Mucosa of rectum (tissue), 2 donors: ENCODE data around the gene PACSIN3.
"Not testable (repeated sequence)": the region's sequence is repeated elsewhere in the genome, so short reads cannot be mapped to it uniquely, and the experiment has no call there.

Source experiments
- H3K27ac ChIP-seq, 2 donors: one replicate each; pipeline ENCODE4 v1.7.0; 2013; ENCODE audit warnings: inconsistent platforms in 2 of 2, low read depth in 2 of 2, low read length in 2 of 2
- H3K27me3 ChIP-seq, 2 donors: one replicate each; pipeline ENCODE4 v1.7.0; 2013; ENCODE audit warnings: low read length in 2 of 2; ENCODE audit not compliant: control insufficient read depth in 2 of 2, insufficient read depth in 2 of 2
- H3K36me3 ChIP-seq, 2 donors: one replicate each; pipeline ENCODE4 v1.7.0; 2013; ENCODE audit warnings: low read length in 2 of 2; ENCODE audit not compliant: control insufficient read depth in 2 of 2, insufficient read depth in 2 of 2
- H3K4me1 ChIP-seq, 2 donors: one replicate each; pipeline ENCODE4 v1.7.0; 2013; ENCODE audit warnings: low read length in 2 of 2, mild to moderate bottlenecking in 1 of 2; ENCODE audit not compliant: control insufficient read depth in 2 of 2, insufficient read depth in 2 of 2
- H3K4me3 ChIP-seq, 2 donors: one replicate each; pipeline ENCODE4 v1.7.0; 2013; ENCODE audit warnings: low read length in 2 of 2
- H3K9ac ChIP-seq, 2 donors: one replicate each; pipeline ENCODE4 v1.7.0; 2013; ENCODE audit warnings: low read length in 2 of 2, low read depth in 1 of 2, mild to moderate bottlenecking in 1 of 2
- H3K9me3 ChIP-seq, 2 donors: one replicate each; pipeline ENCODE4 v1.7.0; 2013; ENCODE audit warnings: low read length in 2 of 2; ENCODE audit not compliant: control insufficient read depth in 2 of 2
- donor health status: healthy.
- donor health status: Normal muscosa, but diverticular disease.

PACSIN3 gene

DNA sequence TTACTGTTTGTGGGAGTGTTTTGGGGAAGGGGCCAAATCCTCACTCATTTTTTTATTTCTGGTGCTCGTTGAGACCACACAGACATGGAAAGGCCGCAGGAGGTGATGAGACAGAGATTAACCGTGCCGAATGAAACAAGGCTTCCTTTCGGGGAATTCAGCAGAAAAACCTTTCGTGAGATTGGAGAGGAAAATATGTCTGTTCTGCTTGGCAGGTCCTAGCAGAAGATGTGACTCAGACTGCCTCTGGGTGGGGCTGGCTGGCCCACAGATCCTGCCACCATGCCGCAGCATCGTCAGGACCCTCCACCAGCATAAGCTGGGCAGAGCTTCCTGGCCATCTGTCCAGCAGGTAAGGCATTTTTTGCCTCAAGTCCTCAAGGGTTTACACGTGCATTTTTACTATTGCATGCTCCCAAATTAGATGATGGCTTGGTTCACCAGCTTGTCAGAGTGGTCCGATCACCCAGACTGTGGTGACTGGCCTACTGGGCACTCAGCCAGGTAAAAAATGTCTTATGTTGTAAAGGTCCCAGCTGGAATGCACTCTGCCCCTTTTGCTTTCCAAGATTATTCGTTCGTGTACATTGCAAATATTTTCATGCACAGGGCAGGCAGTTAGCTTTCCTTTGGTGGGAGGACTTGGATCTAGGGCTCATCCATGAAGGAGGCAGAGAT lies 30.0 kb upstream of the PACSIN3 start:
- Histone ChIP-seq H3K9ac (peak overlapping the region; percentile 85 to 92), H3K4me1 (peaks cover 20 to 26% of the 10 kb centered on the region in 2 donors), H3K27me3 (no peaks in the 10 kb centered on the region), H3K4me3 (peak overlapping the region; percentile 79 to 85), H3K36me3 (peaks cover 5 to 11% of the 10 kb centered on the region in 2 donors), H3K27ac (peak overlapping the region; percentile 88 to 97), H3K9me3 (no peaks in the 10 kb centered on the region)

DNA sequence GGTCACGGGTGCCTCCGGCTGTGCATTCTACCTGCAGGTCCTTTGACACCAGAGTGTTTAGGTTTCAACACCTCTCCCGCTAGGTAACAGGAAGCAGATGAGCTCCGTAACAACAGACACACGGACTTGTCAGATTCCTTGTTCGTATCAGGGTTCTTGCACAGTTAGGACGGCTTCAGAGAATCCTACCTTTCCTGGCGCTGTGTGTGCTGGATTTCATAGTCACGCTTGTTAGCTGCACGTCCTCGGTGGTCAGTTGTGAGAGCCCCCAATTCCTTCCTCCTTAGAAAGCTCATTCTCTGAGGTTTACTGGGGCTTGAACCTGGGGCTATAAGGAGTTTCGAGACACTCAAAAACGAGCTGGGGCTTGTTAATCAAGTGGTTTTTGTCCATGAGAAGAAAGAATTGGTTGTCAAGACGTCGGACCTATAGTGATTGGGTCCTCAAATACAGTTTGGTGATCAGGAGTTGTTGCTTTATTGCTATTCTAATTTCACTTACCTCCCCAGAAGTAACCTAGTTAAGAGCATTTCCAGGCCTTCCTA lies 29.2 kb upstream of the PACSIN3 start:
- Histone ChIP-seq H3K27me3 (no peaks in the 10 kb centered on the region), H3K4me3 (peak overlapping the region; percentile 79 to 85), H3K27ac (peak overlapping the region; percentile 88 to 97), H3K9ac (peak overlapping the region; percentile 85 to 92), H3K36me3 (peaks cover 5 to 9% of the 10 kb centered on the region in 2 donors), H3K4me1 (peaks cover 20 to 26% of the 10 kb centered on the region in 2 donors), H3K9me3 (no peaks in the 10 kb centered on the region)

DNA sequence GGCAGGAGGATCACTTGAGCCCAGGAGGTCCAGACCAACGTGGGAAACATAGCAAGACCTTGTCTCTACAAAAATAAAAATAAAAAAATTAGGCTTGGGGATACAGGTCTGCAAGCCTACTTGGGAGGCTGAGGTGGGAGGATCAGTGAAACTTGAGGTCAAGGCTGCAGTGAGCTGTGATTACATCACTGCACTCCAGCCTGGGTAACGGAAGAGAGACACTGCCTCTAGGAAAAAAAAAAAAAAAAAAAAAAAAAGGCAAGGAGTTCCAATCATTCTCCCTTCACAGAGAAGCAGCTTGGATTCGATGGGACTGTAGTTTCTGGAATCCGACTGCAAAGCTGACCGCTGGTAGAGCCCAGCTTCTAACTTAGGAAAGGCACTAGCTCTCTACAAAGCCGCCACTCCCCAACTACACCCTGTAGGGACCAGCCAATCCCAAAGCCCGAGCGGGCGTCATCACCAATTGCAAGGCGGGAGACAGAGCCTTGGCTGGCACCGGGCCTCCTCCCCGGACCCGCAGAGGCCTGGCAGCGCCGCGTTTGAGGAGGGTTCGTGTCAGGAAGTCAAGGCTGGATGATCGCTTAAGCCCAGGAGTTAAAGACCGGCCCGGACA lies 27.8 kb upstream of the PACSIN3 start:
- H3K36me3 ChIP-seq = peaks cover 5 to 7% of the 10 kb centered on the region in 2 donors
- H3K4me3 ChIP-seq = peak overlapping the region; percentile 79 to 85
- peaks cover 20 to 26% of the 10 kb centered on the region in 2 donors for H3K4me1 ChIP-seq
- H3K27ac ChIP-seq = peak overlapping the region; percentile 88 to 97
- H3K9me3 ChIP-seq = no peaks in the 10 kb centered on the region
- no peaks in the 10 kb centered on the region for H3K27me3 ChIP-seq
- H3K9ac ChIP-seq = peak overlapping the region; percentile 65 to 90

DNA sequence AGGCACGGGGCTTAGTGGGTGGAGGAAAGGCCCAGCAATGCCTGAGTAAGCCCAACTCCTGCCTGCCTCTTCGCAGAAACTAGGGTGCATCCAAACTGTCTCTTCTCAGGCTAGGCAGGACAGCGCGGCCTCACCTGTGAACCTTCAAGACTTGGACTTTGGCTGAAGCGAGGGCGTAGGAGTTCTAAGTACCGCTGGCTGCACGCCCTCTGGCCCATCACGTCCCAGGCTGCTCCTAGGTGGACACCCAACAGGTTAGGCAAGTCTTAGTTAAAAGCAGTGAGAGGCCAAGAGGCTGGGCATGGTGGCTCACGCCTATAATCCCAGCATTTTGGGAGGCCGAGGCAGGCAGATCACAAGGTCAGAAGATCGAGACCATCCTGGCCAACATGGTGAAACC lies 26.7 kb upstream of the PACSIN3 start:
- Histone ChIP-seq H3K27ac (no peak overlapping the region), H3K27me3 (no peaks in the 10 kb centered on the region), H3K4me1 (peaks cover 20 to 26% of the 10 kb centered on the region in 2 donors), H3K9ac (no peak overlapping the region), H3K36me3 (peaks cover under 1 to 3% of the 10 kb centered on the region in 2 donors), H3K9me3 (no peaks in the 10 kb centered on the region), H3K4me3 (no peak overlapping the region)

DNA sequence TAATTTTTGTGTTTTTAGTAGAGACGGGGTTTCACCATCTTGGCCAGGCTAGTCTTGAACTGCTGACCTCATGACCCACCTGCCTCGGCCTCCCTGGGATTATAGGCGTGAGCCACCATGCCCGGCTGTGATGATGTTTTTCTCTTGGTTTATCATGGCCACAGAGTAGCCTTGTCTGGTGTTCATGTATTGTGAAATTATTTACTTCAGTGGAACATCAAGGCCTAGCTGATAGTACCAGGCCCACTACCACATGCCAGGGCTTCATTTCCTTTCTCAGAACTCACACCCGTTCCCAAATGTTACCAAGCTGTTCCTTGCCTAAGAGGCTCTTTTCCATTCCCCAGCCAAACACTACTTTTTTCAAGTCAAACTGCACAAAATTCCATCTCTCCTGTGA lies 22.4 kb upstream of the PACSIN3 start:
- no peak overlapping the region for H3K4me3 ChIP-seq
- H3K27ac ChIP-seq = no peak overlapping the region
- no peaks in the 10 kb centered on the region for H3K27me3 ChIP-seq
- H3K9me3 ChIP-seq = no peaks in the 10 kb centered on the region
- no peaks in the 10 kb centered on the region for H3K36me3 ChIP-seq
- H3K4me1 ChIP-seq = no peaks in the 10 kb centered on the region
- no peak overlapping the region for H3K9ac ChIP-seq

DNA sequence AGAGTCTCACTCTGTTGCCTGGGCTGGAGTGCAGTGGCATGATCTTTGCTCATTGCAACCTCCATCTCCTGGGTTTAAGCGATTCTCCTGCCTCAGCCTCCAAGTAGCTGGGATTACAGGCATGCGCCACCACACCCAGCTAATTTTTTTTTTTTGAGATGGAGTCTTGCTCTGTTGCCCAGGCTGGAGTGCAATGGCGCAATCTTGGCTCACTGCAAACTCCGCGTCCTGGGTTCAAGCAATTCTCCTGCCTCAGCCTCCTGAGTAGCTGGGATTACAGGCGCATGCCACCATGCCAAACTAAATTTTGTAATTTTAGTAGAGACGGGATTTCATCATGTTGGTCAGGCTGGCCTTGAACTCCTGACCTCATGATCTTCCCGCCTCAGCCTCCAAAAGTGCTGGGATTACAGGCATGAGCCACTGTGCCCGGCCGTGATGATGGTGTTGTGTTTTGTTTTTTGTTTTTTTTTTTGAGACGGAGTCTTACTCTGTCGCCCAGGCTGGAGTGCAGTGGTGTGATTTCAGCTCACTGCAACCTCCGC lies 21.8 kb upstream of the PACSIN3 start:
- H3K4me3 ChIP-seq, H3K4me1 ChIP-seq, H3K36me3 ChIP-seq, H3K27me3 ChIP-seq, H3K9me3 ChIP-seq, H3K27ac ChIP-seq, H3K9ac ChIP-seq: not testable (repeated sequence)

DNA sequence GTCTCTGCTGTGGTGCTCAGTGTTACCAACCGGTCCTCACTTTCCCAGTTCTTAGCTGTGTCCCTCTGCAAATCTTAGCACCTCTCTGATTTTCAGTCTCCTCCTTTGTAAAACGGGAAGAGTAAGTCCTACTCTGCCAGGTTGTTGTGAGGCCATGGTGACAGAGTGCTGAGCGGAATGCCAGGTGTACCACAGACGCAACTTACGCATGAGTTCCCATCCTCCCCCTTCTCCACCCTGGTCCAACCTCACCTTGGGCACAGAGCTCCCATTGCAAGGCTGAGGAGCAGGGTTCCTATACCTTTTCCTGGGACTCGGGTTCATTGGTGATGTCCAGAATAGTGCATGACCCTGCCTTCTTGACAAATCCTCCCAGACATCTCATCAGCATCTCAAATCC lies 21.2 kb upstream of the PACSIN3 start:
- Histone ChIP-seq H3K36me3 (no peaks in the 10 kb centered on the region), H3K4me3 (no peak overlapping the region), H3K4me1 (no peaks in the 10 kb centered on the region), H3K9ac (no peak overlapping the region), H3K27ac (no peak overlapping the region), H3K9me3 (no peaks in the 10 kb centered on the region), H3K27me3 (no peaks in the 10 kb centered on the region)

DNA sequence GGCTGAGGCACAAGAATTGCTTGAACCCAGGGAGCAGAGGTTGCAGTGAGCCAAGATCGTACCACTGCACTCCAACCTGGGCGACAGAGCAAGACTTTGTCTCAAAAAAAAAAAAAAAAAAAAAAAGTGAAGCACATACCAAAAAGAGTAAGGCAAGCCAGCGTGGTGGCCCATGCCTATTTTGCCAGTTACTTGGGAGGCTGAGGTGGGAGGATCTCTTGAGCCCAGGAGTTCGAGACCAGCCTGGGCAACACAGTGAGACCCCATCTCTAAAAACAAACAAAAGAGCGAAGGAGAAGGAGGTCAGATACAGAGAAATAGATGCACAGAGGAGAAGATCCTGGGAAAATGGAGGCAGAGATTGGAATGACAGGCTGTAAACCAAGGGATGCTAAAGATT lies 20.3 kb upstream of the PACSIN3 start:
- not testable (repeated sequence) for H3K27me3 ChIP-seq, H3K4me1 ChIP-seq, H3K36me3 ChIP-seq, H3K27ac ChIP-seq, H3K4me3 ChIP-seq, H3K9ac ChIP-seq, H3K9me3 ChIP-seq

DNA sequence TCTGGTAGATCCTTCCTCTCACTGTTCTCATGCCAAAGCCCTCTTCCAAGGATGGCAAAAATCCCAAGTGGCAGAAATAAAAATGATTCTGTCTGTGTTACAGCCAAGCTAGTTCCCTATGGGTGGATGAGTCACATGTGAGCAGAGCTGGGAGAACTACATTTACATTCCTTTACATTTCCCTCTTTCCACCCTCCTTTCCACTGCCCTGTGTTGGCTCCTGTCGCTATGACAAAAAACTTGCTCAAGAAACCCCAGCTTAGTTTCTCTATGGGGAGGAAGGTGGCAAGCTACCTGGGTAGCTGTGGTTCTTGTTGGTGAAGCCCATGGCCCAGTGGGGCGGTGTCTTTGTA lies 18.4 kb upstream of the PACSIN3 start:
- H3K27me3 ChIP-seq = no peaks in the 10 kb centered on the region

DNA sequence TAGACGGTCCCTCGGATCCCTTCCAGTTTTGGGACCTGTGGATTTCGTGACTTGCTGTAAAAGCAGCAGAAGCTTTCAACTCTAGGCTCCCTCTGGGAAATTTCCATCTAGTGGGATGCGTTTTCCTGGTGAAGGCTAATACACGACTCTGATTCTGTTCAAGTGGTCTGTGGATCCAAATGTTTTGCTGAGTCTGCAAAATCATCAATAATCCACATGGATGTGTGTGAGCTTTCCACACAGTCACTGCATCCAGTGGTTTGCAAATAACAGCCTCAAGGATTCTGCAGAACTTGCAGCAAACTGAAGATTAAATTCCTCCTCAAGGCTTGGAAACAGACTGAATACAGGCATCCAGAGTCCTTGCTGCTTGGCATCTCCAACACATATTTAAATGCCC lies 16.3 kb upstream of the PACSIN3 start:
- Histone ChIP-seq H3K27ac (no peak overlapping the region), H3K4me3 (no peak overlapping the region), H3K36me3 (no peaks in the 10 kb centered on the region), H3K9me3 (no peaks in the 10 kb centered on the region), H3K4me1 (no peaks in the 10 kb centered on the region), H3K27me3 (no peaks in the 10 kb centered on the region), H3K9ac (no peak overlapping the region)

More for the DNA sequence above, 18.4 kb upstream of the PACSIN3 start:
- Histone ChIP-seq H3K36me3 (no peaks in the 10 kb centered on the region), H3K4me3 (no peak overlapping the region), H3K4me1 (no peaks in the 10 kb centered on the region), H3K27ac (no peak overlapping the region), H3K9me3 (no peaks in the 10 kb centered on the region), H3K9ac (no peak overlapping the region)
